Activated naive CD4-positive, alpha-beta T cell treated with anti-CD3 and anti-CD28 coated beads for 36 hours (primary cell): ENCODE results near the gene PLEKHH2. TPM values are rescaled to one million over a fixed set of nuclear protein-coding genes. Genes with fewer than 3 reads are reported as not detected.

Experiments
- CTCF ChIA-PET: fragments of 350-600 bp; sonication (Branson Sonifier 250); formaldehyde crosslinking; loops from one replicate; lab custom pipeline; 2021; ENCODE audit warnings: antibody characterized with exemption; lab: Charles Lee
- DNase-seq: peaks from one replicate; pipeline ENCODE4 v3.0.0-alpha.2; 2020
- H3K27ac Mint-ChIP-seq: one replicate; pipeline ENCODE4 v1.8.0; 2021; ENCODE audit warnings: mild to moderate bottlenecking, mixed read lengths
- H3K27me3 Mint-ChIP-seq: one replicate; pipeline ENCODE4 v1.8.0; 2021; ENCODE audit warnings: low read depth, mixed read lengths
- H3K36me3 Mint-ChIP-seq: one replicate; pipeline ENCODE4 v1.8.0; 2021; ENCODE audit warnings: low read depth, mixed read lengths
- H3K4me1 Mint-ChIP-seq: one replicate; pipeline ENCODE4 v1.8.0; 2021; ENCODE audit warnings: low read depth, mixed read lengths
- H3K4me3 Mint-ChIP-seq: one replicate; pipeline ENCODE4 v1.8.0; 2021; ENCODE audit warnings: mild to moderate bottlenecking, moderate library complexity, mixed read lengths
- H3K9me3 Mint-ChIP-seq: one replicate; pipeline ENCODE4 v1.8.0; 2021; ENCODE audit warnings: mixed read lengths
- intact Hi-C: fragments of 100-400 bp; cut with micrococcal nuclease; formaldehyde crosslinking; loops from one replicate; pipeline ENCODE4 v1.15.1; 2023
- total RNA-seq, 2 experiments: library from RNA; stranded (reverse); gene quantifications; one replicate each; pipeline ENCODE4 v1.2.3, GENCODE V29; 2021

Gene PLEKHH2
- total RNA-seq, 2 experiments from 2014 or later = 0.64 to 0.72 TPM

GRCh38 chr2:43727634-43728014, 90.6 kb downstream of the PLEKHH2 start:
- Mint-ChIP-seq H3K27ac (no peak overlapping the region), H3K9me3 (no peaks in the 10 kb centered on the region), H3K36me3 (no peaks in the 10 kb centered on the region), H3K4me1 (no peaks in the 10 kb centered on the region), H3K27me3 (peaks cover 2% of the 10 kb centered on the region), H3K4me3 (no peak overlapping the region)
- intact Hi-C loops = no loop called here
- DNase-seq = no peak
- CTCF ChIA-PET = no interaction called here

GRCh38 chr2:43729491-43730174, 92.6 kb downstream of the PLEKHH2 start:
- Mint-ChIP-seq H3K9me3 (no peaks in the 10 kb centered on the region), H3K36me3 (no peaks in the 10 kb centered on the region), H3K4me1 (no peaks in the 10 kb centered on the region), H3K27ac (no peak overlapping the region), H3K27me3 (peaks cover 2% of the 10 kb centered on the region), H3K4me3 (no peak overlapping the region)
- CTCF ChIA-PET = interaction anchor here (0.6 to 0.7 kb wide), 2 partner anchors 14 to 1072 kb away, joined by 3 to 5 read pairs; no protein-coding TSS in a partner anchor
- DNase-seq = no peak
- intact Hi-C loops = no loop called here

- Mint-ChIP-seq H3K27me3 (peaks cover 2% of the 10 kb centered on the region), H3K9me3 (no peaks in the 10 kb centered on the region), H3K36me3 (no peaks in the 10 kb centered on the region), H3K27ac (no peak overlapping the region), H3K4me1 (no peaks in the 10 kb centered on the region), H3K4me3 (no peak overlapping the region)
- DNase-seq = no peak
- CTCF ChIA-PET = no interaction called here
- intact Hi-C loops = no loop called here
Measured at GRCh38 chr2:43731211-43731610, 94.2 kb downstream of the PLEKHH2 start.

- Mint-ChIP-seq H3K27ac (no peak overlapping the region), H3K27me3 (peaks cover 2% of the 10 kb centered on the region), H3K4me1 (no peaks in the 10 kb centered on the region), H3K36me3 (no peaks in the 10 kb centered on the region), H3K4me3 (no peak overlapping the region), H3K9me3 (no peaks in the 10 kb centered on the region)
- intact Hi-C loops = no loop called here
- no peak for DNase-seq
- CTCF ChIA-PET = no interaction called here
Measured at GRCh38 chr2:43736637-43737036, 99.6 kb downstream of the PLEKHH2 start.

GRCh38 chr2:43737097-43737854, 100.2 kb downstream of the PLEKHH2 start:
- DNase-seq = no peak
- Mint-ChIP-seq H3K4me3 (no peak overlapping the region), H3K36me3 (no peaks in the 10 kb centered on the region), H3K27me3 (no peaks in the 10 kb centered on the region), H3K4me1 (no peaks in the 10 kb centered on the region), H3K27ac (no peak overlapping the region), H3K9me3 (no peaks in the 10 kb centered on the region)
- CTCF ChIA-PET = no interaction called here
- intact Hi-C loops = no loop called here

GRCh38 chr2:43737855-43738254, 100.8 kb downstream of the PLEKHH2 start:
- Mint-ChIP-seq H3K36me3 (no peaks in the 10 kb centered on the region), H3K4me3 (no peak overlapping the region), H3K9me3 (no peaks in the 10 kb centered on the region), H3K4me1 (no peaks in the 10 kb centered on the region), H3K27ac (no peak overlapping the region), H3K27me3 (no peaks in the 10 kb centered on the region)
- CTCF ChIA-PET = no interaction called here
- no peak for DNase-seq
- intact Hi-C loops = no loop called here

- CTCF ChIA-PET = no interaction called here
- H3K27me3 Mint-ChIP-seq = no peaks in the 10 kb centered on the region
- no peak overlapping the region for H3K4me3 Mint-ChIP-seq
- intact Hi-C loops = no loop called here
- no peaks in the 10 kb centered on the region for H3K4me1 Mint-ChIP-seq
- H3K36me3 Mint-ChIP-seq = no peaks in the 10 kb centered on the region
- no peak overlapping the region for H3K27ac Mint-ChIP-seq
- DNase-seq = no peak
- no peaks in the 10 kb centered on the region for H3K9me3 Mint-ChIP-seq
Measured at GRCh38 chr2:43738257-43738656, 101.2 kb downstream of the PLEKHH2 start.

GRCh38 chr2:43743706-43744105, 106.6 kb downstream of the PLEKHH2 start:
- Mint-ChIP-seq H3K36me3 (no peaks in the 10 kb centered on the region), H3K4me1 (no peaks in the 10 kb centered on the region), H3K9me3 (no peaks in the 10 kb centered on the region), H3K4me3 (no peak overlapping the region), H3K27me3 (no peaks in the 10 kb centered on the region), H3K27ac (no peak overlapping the region)
- intact Hi-C loops = no loop called here
- CTCF ChIA-PET = interaction anchor here (0.6 to 0.7 kb wide), 3 partner anchors 15 to 351 kb away, joined by 3 to 5 read pairs (median 4); no protein-coding TSS in a partner anchor
- no peak for DNase-seq

- Mint-ChIP-seq H3K9me3 (no peaks in the 10 kb centered on the region), H3K4me3 (no peak overlapping the region), H3K27ac (no peak overlapping the region), H3K36me3 (no peaks in the 10 kb centered on the region), H3K4me1 (no peaks in the 10 kb centered on the region), H3K27me3 (no peaks in the 10 kb centered on the region)
- DNase-seq = no peak
- intact Hi-C loops = no loop called here
- CTCF ChIA-PET = no interaction called here
Measured at GRCh38 chr2:43745457-43745856, 108.4 kb downstream of the PLEKHH2 start.

GRCh38 chr2:43748333-43748732, 111.3 kb downstream of the PLEKHH2 start:
- no peaks in the 10 kb centered on the region for H3K36me3 Mint-ChIP-seq

GRCh38 chr2:43749583-43749982, 112.5 kb downstream of the PLEKHH2 start:
- Mint-ChIP-seq H3K27ac (no peak overlapping the region), H3K36me3 (no peaks in the 10 kb centered on the region), H3K4me1 (no peaks in the 10 kb centered on the region), H3K27me3 (no peaks in the 10 kb centered on the region), H3K4me3 (no peak overlapping the region), H3K9me3 (no peaks in the 10 kb centered on the region)
- intact Hi-C loops = no loop called here
- no peak for DNase-seq
- CTCF ChIA-PET = interaction anchor here (0.7 kb wide), 1 partner anchor 1131 kb away, joined by 3 read pairs; no protein-coding TSS in a partner anchor

More at GRCh38 chr2:43748333-43748732, 111.3 kb downstream of the PLEKHH2 start:
- no peaks in the 10 kb centered on the region for H3K9me3 Mint-ChIP-seq
- no peak overlapping the region for H3K27ac Mint-ChIP-seq
- CTCF ChIA-PET = no interaction called here
- peak; percentile 33 for DNase-seq
- no peaks in the 10 kb centered on the region for H3K27me3 Mint-ChIP-seq
- intact Hi-C loops = no loop called here
- no peaks in the 10 kb centered on the region for H3K4me1 Mint-ChIP-seq
- no peak overlapping the region for H3K4me3 Mint-ChIP-seq

- intact Hi-C loops = no loop called here
- no peaks in the 10 kb centered on the region for H3K9me3 Mint-ChIP-seq
- DNase-seq = no peak
- CTCF ChIA-PET = interaction anchor here (0.7 kb wide), 1 partner anchor 635 kb away, joined by 3 read pairs; no protein-coding TSS in a partner anchor
- H3K4me1 Mint-ChIP-seq = no peaks in the 10 kb centered on the region
- no peaks in the 10 kb centered on the region for H3K36me3 Mint-ChIP-seq
- H3K27me3 Mint-ChIP-seq = no peaks in the 10 kb centered on the region
- no peak overlapping the region for H3K4me3 Mint-ChIP-seq
- H3K27ac Mint-ChIP-seq = no peak overlapping the region
Measured at GRCh38 chr2:43751476-43751990, 114.5 kb downstream of the PLEKHH2 start.
